Liver (tissue), 9 donors: Measurements from ENCODE around the gene SPTLC3. TPM values are rescaled to one million over a fixed set of nuclear protein-coding genes. Genes with fewer than 3 reads are reported as not detected.

Experiments used
- DNase-seq: peaks from one replicate; pipeline ENCODE4 v3.0.0-alpha.2; 2017; ENCODE audit warnings: low spot score
- H3K27ac ChIP-seq, 2 donors: one replicate each; pipeline ENCODE4 v1.7.0; 2013; ENCODE audit warnings: inconsistent platforms in 2 of 2, low read length in 2 of 2, control low read depth in 1 of 2, low read depth in 1 of 2, mild to moderate bottlenecking in 1 of 2
- H3K27me3 ChIP-seq, 4 donors: one replicate each; pipeline versions ENCODE4 v1.6.1 to v1.7.0; 2013; ENCODE audit warnings: low read length in 3 of 4, inconsistent platforms in 1 of 4, mild to moderate bottlenecking in 1 of 4, moderate library complexity in 1 of 4; ENCODE audit not compliant: control insufficient read depth in 4 of 4, insufficient read depth in 4 of 4
- H3K36me3 ChIP-seq, 4 donors: one replicate each; pipeline versions ENCODE4 v1.6.1 to v1.7.0; 2013; ENCODE audit warnings: low read length in 3 of 4, mild to moderate bottlenecking in 3 of 4, low read depth in 1 of 4, moderate library complexity in 1 of 4; ENCODE audit not compliant: control insufficient read depth in 4 of 4, insufficient read depth in 3 of 4
- H3K4me1 ChIP-seq, 4 donors: one replicate each; pipeline versions ENCODE4 v1.6.1 to v1.7.0; 2013; ENCODE audit warnings: low read length in 3 of 4, mild to moderate bottlenecking in 3 of 4, moderate library complexity in 1 of 4; ENCODE audit not compliant: control insufficient read depth in 4 of 4, insufficient read depth in 4 of 4
- H3K4me3 ChIP-seq, 3 donors: one replicate each; pipeline versions ENCODE4 v1.6.1 to v1.7.0; 2013; ENCODE audit warnings: low read length in 3 of 3, control low read depth in 1 of 3, low read depth in 1 of 3, mild to moderate bottlenecking in 1 of 3
- H3K9ac ChIP-seq, 2 donors: one replicate each; pipeline ENCODE4 v1.7.0; 2013; ENCODE audit warnings: low read length in 2 of 2, mild to moderate bottlenecking in 2 of 2, moderate library complexity in 2 of 2, control low read depth in 1 of 2, low read depth in 1 of 2
- H3K9me3 ChIP-seq, 4 donors: one replicate each; pipeline versions ENCODE4 v1.6.1 to v1.7.0; 2013; ENCODE audit warnings: low read length in 3 of 4; ENCODE audit not compliant: control insufficient read depth in 4 of 4
- CTCF ChIP-seq: fragments of 150-350 bp; IDR thresholded peaks from 2 replicates; pipeline ENCODE4 v1.5.1; 2017; ENCODE audit warnings: improper control_type of control experiment, low read depth, low read length; ENCODE audit not compliant: missing input control
- EGR1 ChIP-seq, 2 donors: IDR thresholded peaks; 2 replicates each; pipeline ENCODE4 v1.6.1; 2016 to 2018; ENCODE audit warnings: antibody characterized with exemption in 2 of 2, low read depth in 2 of 2
- FOXA1 ChIP-seq: IDR thresholded peaks from 2 replicates; pipeline ENCODE4 v1.6.1; 2016; ENCODE audit warnings: antibody characterized with exemption
- FOXA2 ChIP-seq: IDR thresholded peaks from 2 replicates; pipeline ENCODE4 v1.6.1; 2016; ENCODE audit warnings: antibody characterized with exemption
- GABPA ChIP-seq, 2 donors: IDR thresholded peaks in 1 of 2; conservative IDR thresholded peaks in 1 of 2; 2 replicates each; pipeline ENCODE4 v1.6.1; 2016; ENCODE audit warnings: antibody characterized with exemption in 2 of 2, mild to moderate bottlenecking in 1 of 2, moderate library complexity in 1 of 2
- HNF4A ChIP-seq, 2 donors: conservative IDR thresholded peaks; 2 replicates each; pipeline ENCODE4 v1.6.1; 2016; ENCODE audit warnings: antibody characterized with exemption in 2 of 2, mild to moderate bottlenecking in 2 of 2
- HNF4G ChIP-seq: IDR thresholded peaks from 2 replicates; pipeline ENCODE4 v1.6.1; 2016; ENCODE audit warnings: antibody characterized with exemption
- JUND ChIP-seq, 2 donors: IDR thresholded peaks; 2 replicates each; pipeline ENCODE4 v1.6.1; 2016; ENCODE audit warnings: antibody characterized with exemption in 2 of 2
- MAX ChIP-seq: IDR thresholded peaks from 2 replicates; pipeline ENCODE4 v1.6.1; 2016; ENCODE audit warnings: antibody characterized with exemption
- NR2F2 ChIP-seq: IDR thresholded peaks from 2 replicates; pipeline ENCODE4 v1.6.1; 2016; ENCODE audit warnings: antibody characterized with exemption
- RAD21 ChIP-seq, 2 donors: IDR thresholded peaks; 2 replicates each; pipeline ENCODE4 v1.6.1; 2016; ENCODE audit warnings: antibody characterized with exemption in 2 of 2, mild to moderate bottlenecking in 2 of 2
- REST ChIP-seq: IDR thresholded peaks from 2 replicates; pipeline ENCODE4 v1.6.1; 2016; ENCODE audit warnings: antibody characterized with exemption, mild to moderate bottlenecking
- RXRA ChIP-seq, 2 donors: IDR thresholded peaks; 2 replicates each; pipeline ENCODE4 v1.6.1; 2017 to 2018; ENCODE audit warnings: antibody characterized with exemption in 2 of 2, mild to moderate bottlenecking in 1 of 2
- SP1 ChIP-seq: IDR thresholded peaks from 2 replicates; pipeline ENCODE4 v1.6.1; 2018; ENCODE audit warnings: antibody characterized with exemption, mild to moderate bottlenecking
- TAF1 ChIP-seq: conservative IDR thresholded peaks from 2 replicates; pipeline ENCODE4 v1.6.1; 2016; ENCODE audit warnings: antibody characterized with exemption, mild to moderate bottlenecking
- YY1 ChIP-seq: IDR thresholded peaks from 2 replicates; pipeline ENCODE4 v1.6.1; 2016; ENCODE audit warnings: antibody characterized with exemption, mild to moderate bottlenecking
- WGBS: extraction: QIAGEN DNeasy Blood & Tissue Kit; methylation state at CpG from one replicate; pipeline ENCODE4 v1.1.7; 2013; 5-methylcytosine and 5-hydroxymethylcytosine counted together
- polyA plus RNA-seq, 2 donors: library from polyadenylated mRNA; stranded (reverse) in 1 of 2; unstranded in 1 of 2; fragments of 200-250 nt in 1 of 2; fragments of >200 nt in 1 of 2; fragmentation: Nextera tagmentation in 1 of 2; extraction: Ambion mirVana in 1 of 2; gene quantifications; one replicate each; pipeline versions ENCODE4 v1.2.1 to v1.2.3, GENCODE V29; 2013 to 2015
- total RNA-seq, 2 donors: library from RNA; depleted of rRNA; stranded (reverse); fragments of >200 nt; gene quantifications; one replicate each; pipeline ENCODE4 v1.2.3, GENCODE V29; 2014
- TF ChIP-seq, protein P1 (sequence below): IDR thresholded peaks from 2 replicates; pipeline ENCODE4 v1.6.1; 2016; ENCODE audit warnings: antibody characterized with exemption
- TF ChIP-seq, protein P2 (sequence below): IDR thresholded peaks from 2 replicates; pipeline ENCODE4 v1.6.1; 2016; ENCODE audit warnings: antibody characterized with exemption
- donor health status: healthy.
- donor health status: healthy.
- donor health status: healthy.
- donor health status: healthy.
- donor health status: healthy.

The SPTLC3 gene
- total and polyA plus RNA-seq, 4 donors, result 4.2 to 40.9 (median 20.4) TPM

DNA sequence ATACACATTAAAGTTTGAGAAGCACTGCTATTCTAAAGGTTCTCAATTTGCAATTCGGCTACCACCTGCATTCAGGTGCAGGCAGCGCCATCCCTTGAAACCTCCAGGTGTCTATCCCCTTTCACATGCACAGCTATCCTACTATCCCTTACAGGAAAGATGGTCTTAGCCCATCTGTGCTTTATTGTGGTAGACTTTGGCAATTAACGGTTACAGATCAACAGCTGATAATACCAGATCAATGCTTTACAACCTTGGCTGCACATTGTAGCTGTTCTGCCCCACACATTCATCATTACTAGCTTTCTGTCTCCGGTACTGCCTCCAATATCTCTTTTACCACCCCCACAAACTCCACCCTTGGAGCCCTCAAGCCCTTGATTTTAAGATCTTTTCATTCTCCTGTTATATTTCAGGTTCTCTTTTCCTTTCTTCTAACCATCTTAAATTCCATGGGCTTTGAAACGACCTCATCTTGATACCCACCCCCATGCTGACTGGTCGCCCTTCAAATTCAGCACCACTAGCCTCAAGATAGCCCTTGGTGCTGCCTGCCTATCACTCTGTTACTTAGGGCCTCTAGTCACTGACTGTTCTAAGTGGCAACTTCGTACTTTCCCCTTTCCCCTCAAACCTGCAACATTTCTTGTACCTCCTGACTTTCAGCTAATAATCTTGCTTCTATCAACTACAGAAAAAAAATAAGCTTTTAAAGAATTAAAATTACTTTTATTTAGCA is 50.8 kb downstream of the SPTLC3 start:
- peaks cover 0 to 6% (median 0%) of the 10 kb centered on the region in 4 donors for H3K36me3 ChIP-seq
- no peaks in the 10 kb centered on the region for H3K9me3 ChIP-seq
- no peak for TF ChIP-seq RXRA (IDR thresholded peaks at IDR 0.05)
- TF ChIP-seq YY1, result no peak
- TF ChIP-seq, protein P1, sequence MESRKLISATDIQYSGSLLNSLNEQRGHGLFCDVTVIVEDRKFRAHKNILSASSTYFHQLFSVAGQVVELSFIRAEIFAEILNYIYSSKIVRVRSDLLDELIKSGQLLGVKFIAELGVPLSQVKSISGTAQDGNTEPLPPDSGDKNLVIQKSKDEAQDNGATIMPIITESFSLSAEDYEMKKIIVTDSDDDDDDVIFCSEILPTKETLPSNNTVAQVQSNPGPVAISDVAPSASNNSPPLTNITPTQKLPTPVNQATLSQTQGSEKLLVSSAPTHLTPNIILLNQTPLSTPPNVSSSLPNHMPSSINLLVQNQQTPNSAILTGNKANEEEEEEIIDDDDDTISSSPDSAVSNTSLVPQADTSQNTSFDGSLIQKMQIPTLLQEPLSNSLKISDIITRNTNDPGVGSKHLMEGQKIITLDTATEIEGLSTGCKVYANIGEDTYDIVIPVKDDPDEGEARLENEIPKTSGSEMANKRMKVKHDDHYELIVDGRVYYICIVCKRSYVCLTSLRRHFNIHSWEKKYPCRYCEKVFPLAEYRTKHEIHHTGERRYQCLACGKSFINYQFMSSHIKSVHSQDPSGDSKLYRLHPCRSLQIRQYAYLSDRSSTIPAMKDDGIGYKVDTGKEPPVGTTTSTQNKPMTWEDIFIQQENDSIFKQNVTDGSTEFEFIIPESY, result no peak
- TF ChIP-seq HNF4A (conservative IDR thresholded peaks at IDR 0.05), result no peak
- no peak for TF ChIP-seq EGR1 (IDR thresholded peaks at IDR 0.05; ENCODE audit: low read depth in 2 of 2)
- TF ChIP-seq SP1, result no peak
- TF ChIP-seq FOXA1, result no peak
- no peak for TF ChIP-seq GABPA (IDR thresholded peaks at IDR 0.05 in 1 of 2, conservative IDR thresholded peaks at IDR 0.05 in 1 of 2)
- TF ChIP-seq, protein P2, sequence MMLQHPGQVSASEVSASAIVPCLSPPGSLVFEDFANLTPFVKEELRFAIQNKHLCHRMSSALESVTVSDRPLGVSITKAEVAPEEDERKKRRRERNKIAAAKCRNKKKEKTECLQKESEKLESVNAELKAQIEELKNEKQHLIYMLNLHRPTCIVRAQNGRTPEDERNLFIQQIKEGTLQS, result no peak
- TF ChIP-seq TAF1, result no peak
- no peak for TF ChIP-seq MAX
- TF ChIP-seq FOXA2, result no peak
- no peak for TF ChIP-seq HNF4G
- TF ChIP-seq JUND (IDR thresholded peaks at IDR 0.05), result no peak

DNA sequence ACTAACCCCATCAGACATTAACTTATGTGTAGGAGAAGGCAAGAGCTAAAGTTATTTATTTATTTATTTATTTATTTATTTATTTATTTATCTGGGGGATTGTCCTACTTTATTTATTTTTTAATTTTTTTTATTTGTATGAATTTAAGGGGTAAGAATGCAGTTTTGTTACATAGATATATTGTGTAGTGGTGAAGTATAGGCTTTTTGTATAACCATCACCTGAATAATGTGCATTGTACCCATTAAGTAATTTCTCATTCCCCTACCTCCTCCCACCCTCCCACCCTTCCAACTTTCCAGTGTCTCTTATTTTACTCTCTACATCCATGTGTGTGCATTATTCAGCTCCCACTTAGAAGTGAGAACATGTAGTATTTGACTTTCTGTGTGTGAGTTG is 51.6 kb downstream of the SPTLC3 start:
- H3K4me1 ChIP-seq, result no peaks in the 10 kb centered on the region
- TF ChIP-seq HNF4A (conservative IDR thresholded peaks at IDR 0.05), result no peak
- TF ChIP-seq, protein P1, result no peak
- TF ChIP-seq HNF4G, result no peak
- TF ChIP-seq JUND (IDR thresholded peaks at IDR 0.05), result no peak
- no peak for TF ChIP-seq GABPA (IDR thresholded peaks at IDR 0.05 in 1 of 2, conservative IDR thresholded peaks at IDR 0.05 in 1 of 2)
- TF ChIP-seq REST, result no peak
- TF ChIP-seq FOXA2, result no peak
- TF ChIP-seq NR2F2, result no peak
- TF ChIP-seq RAD21 (IDR thresholded peaks at IDR 0.05), result no peak
- TF ChIP-seq TAF1, result no peak
- TF ChIP-seq CTCF, result no peak
- TF ChIP-seq FOXA1, result no peak
- no peak for TF ChIP-seq MAX
- TF ChIP-seq RXRA (IDR thresholded peaks at IDR 0.05), result no peak
- TF ChIP-seq, protein P2, result no peak

More for the DNA sequence above, 50.8 kb downstream of the SPTLC3 start:
- no peak overlapping the region for H3K4me3 ChIP-seq
- no peaks in the 10 kb centered on the region for H3K27me3 ChIP-seq
- no peak overlapping the region for H3K9ac ChIP-seq
- no peak for DNase-seq
- H3K4me1 ChIP-seq, result no peaks in the 10 kb centered on the region
- 82% methylated on average over 7 of the region's 7 CpGs for WGBS
- no peak overlapping the region for H3K27ac ChIP-seq

More for the DNA sequence above, 51.6 kb downstream of the SPTLC3 start:
- Histone ChIP-seq H3K9me3 (no peaks in the 10 kb centered on the region), H3K36me3 (peaks cover 0 to 6% (median 0%) of the 10 kb centered on the region in 4 donors), H3K9ac (no peak overlapping the region), H3K4me3 (no peak overlapping the region), H3K27me3 (no peaks in the 10 kb centered on the region), H3K27ac (no peak overlapping the region)
- DNase-seq, result no peak
